ENCODE data around the gene CDK12. TPM values are rescaled to one million over a fixed set of nuclear protein-coding genes. Genes with fewer than 3 reads are reported as not detected.
A peak's percentile ranks its signal among the peaks of the same experiment; 100 is the strongest.

CDK12 gene
- total RNA-seq, 2 experiments from 2014 or later = 77.5 TPM

GRCh38 chr17:39551879-39552278 lies 90.6 kb downstream of the CDK12 start:
- POLR2A ChIA-PET = no interaction called here
- Mint-ChIP-seq H3K36me3 (ENCODE audit: low read depth) (peaks cover 35% of the 10 kb centered on the region), H3K4me1 (ENCODE audit: low read depth) (no peaks in the 10 kb centered on the region), H3K27ac (peak overlapping the region; percentile 3), H3K9me3 (ENCODE audit: insufficient read depth) (no peaks in the 10 kb centered on the region), H3K4me3 (no peak overlapping the region), H3K27me3 (ENCODE audit: low read depth) (no peaks in the 10 kb centered on the region)
- no peak for ATAC-seq
- CTCF ChIA-PET = interaction anchor here (1.1 to 8.9 kb wide), 2 partner anchors 9 to 72 kb away, joined by 4 to 105 read pairs; partner anchors contain the start of gene PPP1R1B
- no peak for DNase-seq

- DNase-seq (no peak), ATAC-seq (no peak)
- ChIA-PET CTCF (interaction anchor here (1.0 to 8.9 kb wide), 3 partner anchors 12 to 70 kb away, joined by 3 to 105 read pairs (median 3); partner anchors contain the start of gene PPP1R1B), POLR2A (no interaction called here)
- H3K27ac Mint-ChIP-seq = no peak overlapping the region
- H3K4me1 Mint-ChIP-seq (ENCODE audit: low read depth) = no peaks in the 10 kb centered on the region
- no peaks in the 10 kb centered on the region for H3K27me3 Mint-ChIP-seq (ENCODE audit: low read depth)
- H3K4me3 Mint-ChIP-seq = no peak overlapping the region
- H3K9me3 Mint-ChIP-seq (ENCODE audit: insufficient read depth) = no peaks in the 10 kb centered on the region
- peaks cover 32% of the 10 kb centered on the region for H3K36me3 Mint-ChIP-seq (ENCODE audit: low read depth)
Measured at GRCh38 chr17:39553341-39553945, 92.2 kb downstream of the CDK12 start.

- H3K27ac Mint-ChIP-seq = no peak overlapping the region
- H3K27me3 Mint-ChIP-seq (ENCODE audit: low read depth) = no peaks in the 10 kb centered on the region
- no peak for ATAC-seq
- no peaks in the 10 kb centered on the region for H3K9me3 Mint-ChIP-seq (ENCODE audit: insufficient read depth)
- no peak for DNase-seq
- ChIA-PET CTCF (interaction anchor here (8.9 kb wide), 1 partner anchor 68 kb away, joined by 105 read pairs; the partner anchor contains the start of gene PPP1R1B), POLR2A (no interaction called here)
- no peak overlapping the region for H3K4me3 Mint-ChIP-seq
- no peaks in the 10 kb centered on the region for H3K4me1 Mint-ChIP-seq (ENCODE audit: low read depth)
- peaks cover 22% of the 10 kb centered on the region for H3K36me3 Mint-ChIP-seq (ENCODE audit: low read depth)
Measured at GRCh38 chr17:39555368-39555767, 94.1 kb downstream of the CDK12 start.

- Mint-ChIP-seq H3K27ac (no peak overlapping the region), H3K4me1 (ENCODE audit: low read depth) (no peaks in the 10 kb centered on the region), H3K4me3 (no peak overlapping the region), H3K36me3 (ENCODE audit: low read depth) (peaks cover 20% of the 10 kb centered on the region), H3K9me3 (ENCODE audit: insufficient read depth) (no peaks in the 10 kb centered on the region), H3K27me3 (ENCODE audit: low read depth) (no peaks in the 10 kb centered on the region)
- DNase-seq (no peak), ATAC-seq (no peak)
- ChIA-PET POLR2A (interaction anchor here (0.6 kb wide), 1 partner anchor 49 kb away, joined by 3 read pairs; no protein-coding TSS in a partner anchor), CTCF (interaction anchor here (1.5 kb wide), 1 partner anchor 65 kb away, joined by 6 read pairs; no protein-coding TSS in a partner anchor)
Measured at GRCh38 chr17:39556423-39556822, 95.1 kb downstream of the CDK12 start.

GRCh38 chr17:39562395-39562794 lies 101.1 kb downstream of the CDK12 start:
- Mint-ChIP-seq H3K9me3 (ENCODE audit: insufficient read depth) (no peaks in the 10 kb centered on the region), H3K4me3 (no peak overlapping the region), H3K4me1 (ENCODE audit: low read depth) (no peaks in the 10 kb centered on the region), H3K27me3 (ENCODE audit: low read depth) (no peaks in the 10 kb centered on the region), H3K36me3 (ENCODE audit: low read depth) (peaks cover 10% of the 10 kb centered on the region), H3K27ac (no peak overlapping the region)
- DNase-seq (no peak), ATAC-seq (no peak)
- CTCF ChIA-PET = interaction anchor here (1.3 to 1.4 kb wide), 2 partner anchors 14 to 91 kb away, joined by 4 to 7 read pairs; no protein-coding TSS in a partner anchor
- POLR2A ChIA-PET = no interaction called here

GRCh38 chr17:39562976-39563375 lies 101.7 kb downstream of the CDK12 start:
- CTCF ChIA-PET = no interaction called here
- no peaks in the 10 kb centered on the region for H3K27me3 Mint-ChIP-seq (ENCODE audit: low read depth)
- DNase-seq (no peak), ATAC-seq (no peak)
- H3K4me1 Mint-ChIP-seq (ENCODE audit: low read depth) = no peaks in the 10 kb centered on the region
- H3K4me3 Mint-ChIP-seq = no peak overlapping the region
- H3K36me3 Mint-ChIP-seq (ENCODE audit: low read depth) = peaks cover 7% of the 10 kb centered on the region
- H3K9me3 Mint-ChIP-seq (ENCODE audit: insufficient read depth) = no peaks in the 10 kb centered on the region
- POLR2A ChIA-PET = no interaction called here
- H3K27ac Mint-ChIP-seq = no peak overlapping the region

GRCh38 chr17:39563476-39563875 lies 102.2 kb downstream of the CDK12 start:
- no peaks in the 10 kb centered on the region for H3K4me1 Mint-ChIP-seq (ENCODE audit: low read depth)
- CTCF ChIA-PET = no interaction called here
- no peaks in the 10 kb centered on the region for H3K9me3 Mint-ChIP-seq (ENCODE audit: insufficient read depth)
- DNase-seq (no peak), ATAC-seq (no peak)
- H3K27ac Mint-ChIP-seq = no peak overlapping the region
- POLR2A ChIA-PET = no interaction called here
- H3K36me3 Mint-ChIP-seq (ENCODE audit: low read depth) = peaks cover 11% of the 10 kb centered on the region
- H3K4me3 Mint-ChIP-seq = no peak overlapping the region
- no peaks in the 10 kb centered on the region for H3K27me3 Mint-ChIP-seq (ENCODE audit: low read depth)

GRCh38 chr17:39564211-39564848 lies 103.0 kb downstream of the CDK12 start:
- no peak for DNase-seq
- POLR2A ChIA-PET = no interaction called here
- Mint-ChIP-seq H3K9me3 (ENCODE audit: insufficient read depth) (no peaks in the 10 kb centered on the region), H3K27me3 (ENCODE audit: low read depth) (no peaks in the 10 kb centered on the region), H3K27ac (no peak overlapping the region), H3K4me1 (ENCODE audit: low read depth) (no peaks in the 10 kb centered on the region), H3K36me3 (ENCODE audit: low read depth) (peaks cover 18% of the 10 kb centered on the region), H3K4me3 (no peak overlapping the region)
- CTCF ChIA-PET = interaction anchor here (1.3 to 1.6 kb wide), 3 partner anchors 11 to 17 kb away, joined by 3 to 6 read pairs (median 5); no protein-coding TSS in a partner anchor
- ATAC-seq = no peak

GRCh38 chr17:39566094-39566850 lies 105.0 kb downstream of the CDK12 start:
- Mint-ChIP-seq H3K4me1 (ENCODE audit: low read depth) (no peaks in the 10 kb centered on the region), H3K27me3 (ENCODE audit: low read depth) (no peaks in the 10 kb centered on the region), H3K36me3 (ENCODE audit: low read depth) (peaks cover 32% of the 10 kb centered on the region), H3K9me3 (ENCODE audit: insufficient read depth) (peaks cover 3% of the 10 kb centered on the region), H3K4me3 (no peak overlapping the region), H3K27ac (peak overlapping the region; percentile 41)
- DNase-seq = no peak
- CTCF ChIA-PET = interaction anchor here (1.0 to 1.8 kb wide), 4 partner anchors 13 to 164 kb away, joined by 3 to 9 read pairs (median 3); no protein-coding TSS in a partner anchor
- no peak for ATAC-seq
- POLR2A ChIA-PET = no interaction called here

GRCh38 chr17:39568702-39569101 lies 107.4 kb downstream of the CDK12 start:
- CTCF ChIA-PET = no interaction called here
- POLR2A ChIA-PET = no interaction called here
- no peaks in the 10 kb centered on the region for H3K4me1 Mint-ChIP-seq (ENCODE audit: low read depth)
- H3K36me3 Mint-ChIP-seq (ENCODE audit: low read depth) = peaks cover 43% of the 10 kb centered on the region
- no peak for DNase-seq
- peaks cover 3% of the 10 kb centered on the region for H3K9me3 Mint-ChIP-seq (ENCODE audit: insufficient read depth)
- no peak overlapping the region for H3K27ac Mint-ChIP-seq
- ATAC-seq = no peak
- no peak overlapping the region for H3K4me3 Mint-ChIP-seq
- H3K27me3 Mint-ChIP-seq (ENCODE audit: low read depth) = no peaks in the 10 kb centered on the region

- POLR2A ChIA-PET = no interaction called here
- Mint-ChIP-seq H3K9me3 (ENCODE audit: insufficient read depth) (peaks cover 3% of the 10 kb centered on the region), H3K36me3 (ENCODE audit: low read depth) (peaks cover 43% of the 10 kb centered on the region), H3K27me3 (ENCODE audit: low read depth) (peaks cover 3% of the 10 kb centered on the region), H3K27ac (no peak overlapping the region), H3K4me1 (ENCODE audit: low read depth) (peaks cover 4% of the 10 kb centered on the region), H3K4me3 (no peak overlapping the region)
- ATAC-seq = no peak
- CTCF ChIA-PET = no interaction called here
- no peak for DNase-seq
Measured at GRCh38 chr17:39569126-39569525, 107.8 kb downstream of the CDK12 start.

GRCh38 chr17:39572121-39572520 lies 110.8 kb downstream of the CDK12 start:
- H3K27me3 Mint-ChIP-seq (ENCODE audit: low read depth) = peaks cover 12% of the 10 kb centered on the region
- no peak for DNase-seq
- peaks cover 3% of the 10 kb centered on the region for H3K9me3 Mint-ChIP-seq (ENCODE audit: insufficient read depth)
- POLR2A ChIA-PET = no interaction called here
- CTCF ChIA-PET = interaction anchor here (1.0 kb wide), 1 partner anchor 328 kb away, joined by 3 read pairs; no protein-coding TSS in a partner anchor
- no peak for ATAC-seq
- H3K4me1 Mint-ChIP-seq (ENCODE audit: low read depth) = peaks cover 4% of the 10 kb centered on the region
- H3K4me3 Mint-ChIP-seq = no peak overlapping the region
- no peak overlapping the region for H3K27ac Mint-ChIP-seq
- H3K36me3 Mint-ChIP-seq (ENCODE audit: low read depth) = peaks cover 38% of the 10 kb centered on the region

All from activated CD8-positive, alpha-beta T cell treated with anti-CD3 and anti-CD28 coated beads, Interleukin-2, amount 10 ng/mL, durations not matched to agents 7 days and 5 days (primary cell).